ENCODE data around the gene RUNX1. TPM values are rescaled to one million over a fixed set of nuclear protein-coding genes. Genes with fewer than 3 reads are reported as not detected.

RUNX1 gene
- total and polyA plus RNA-seq, 10 donors = 4.8 to 70.0 (median 43.6) TPM

DNA sequence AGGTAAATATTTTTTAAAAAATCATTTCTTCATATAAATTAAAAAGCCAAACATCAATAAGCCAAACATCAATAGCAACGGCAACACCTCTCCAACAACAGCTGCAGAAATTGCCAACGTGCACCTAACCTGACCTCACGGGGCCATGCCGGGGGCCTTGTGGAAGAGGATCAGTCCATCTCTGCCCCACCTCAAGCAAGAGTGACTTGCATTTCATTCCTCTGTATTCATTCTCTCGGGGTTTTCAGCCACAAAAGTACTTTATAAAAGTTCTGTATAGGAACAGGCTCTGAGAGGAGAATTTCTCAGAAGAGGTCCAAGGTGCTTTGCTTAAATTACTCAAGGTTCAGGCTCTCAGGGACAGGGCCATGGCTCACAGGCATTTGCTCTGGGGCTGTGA lies 100.9 kb downstream of the RUNX1 start:
- Histone ChIP-seq H3K4me1 (peaks cover 0 to 80% (median 17%) of the 10 kb centered on the region in 6 donors), H3K9me3 (no peaks in the 10 kb centered on the region), H3K36me3 (no peaks in the 10 kb centered on the region), H3K27me3 (replicated peaks in 1 of 7) (no peaks in the 10 kb centered on the region), H3K4me3 (no peak overlapping the region), H3K27ac (no peak overlapping the region)
- WGBS, 5 donors = 83 to 90% (median 87%) methylated on average over 5 of the region's 5 CpGs
- TF ChIP-seq POLR2AphosphoS5 (IDR thresholded peaks at IDR 0.05) (no peak), CTCF (IDR thresholded peaks at IDR 0.05 in 8 of 11, conservative IDR thresholded peaks at IDR 0.05 in 3 of 11) (no peak), POLR2A (IDR thresholded peaks at IDR 0.05) (no peak)
- intact Hi-C loops (cut with DNase I; ENCODE audit: low total_unique reads) = no loop called here
- DNase-seq = no peak

GRCh38 chr21:34946916-34947534 lies 102.1 kb downstream of the RUNX1 start:
- TF ChIP-seq POLR2AphosphoS5 (IDR thresholded peaks at IDR 0.05) (no peak), CTCF (IDR thresholded peaks at IDR 0.05 in 8 of 11, conservative IDR thresholded peaks at IDR 0.05 in 3 of 11) (no peak)
- DNase-seq = no peak
- no peaks in the 10 kb centered on the region for H3K27me3 ChIP-seq (replicated peaks in 1 of 7)
- no peak overlapping the region for H3K4me3 ChIP-seq
- WGBS, 5 donors = 77 to 95% (median 88%) methylated on average over 2 of the region's 2 CpGs
- intact Hi-C loops (cut with DNase I; ENCODE audit: low total_unique reads) = no loop called here
- peak overlapping the region in 3 of 8 donors; percentile 34 to 70 (median 53) for H3K27ac ChIP-seq
- peaks cover 0 to 82% (median 19%) of the 10 kb centered on the region in 6 donors for H3K4me1 ChIP-seq
- no peaks in the 10 kb centered on the region for H3K9me3 ChIP-seq
- H3K36me3 ChIP-seq = no peaks in the 10 kb centered on the region

GRCh38 chr21:34946385-34946840 lies 102.7 kb downstream of the RUNX1 start:
- no peak for DNase-seq
- H3K4me3 ChIP-seq = no peak overlapping the region
- peaks cover 0 to 83% (median 19%) of the 10 kb centered on the region in 6 donors for H3K4me1 ChIP-seq
- 20 to 55% (median 27%) methylated on average over 1 of the region's 1 CpG for WGBS, 5 donors
- H3K36me3 ChIP-seq = no peaks in the 10 kb centered on the region
- H3K27ac ChIP-seq = peak overlapping the region in 4 of 8 donors; percentile 6 to 70 (median 44)
- TF ChIP-seq POLR2AphosphoS5 (IDR thresholded peaks at IDR 0.05) (no peak), CTCF (IDR thresholded peaks at IDR 0.05 in 8 of 11, conservative IDR thresholded peaks at IDR 0.05 in 3 of 11) (no peak), POLR2A (IDR thresholded peaks at IDR 0.05) (no peak)
- intact Hi-C loops (cut with DNase I; ENCODE audit: low total_unique reads) = no loop called here
- H3K9me3 ChIP-seq = no peaks in the 10 kb centered on the region
- H3K27me3 ChIP-seq (replicated peaks in 1 of 7) = no peaks in the 10 kb centered on the region

GRCh38 chr21:34945288-34945687 lies 103.8 kb downstream of the RUNX1 start:
- TF ChIP-seq POLR2AphosphoS5 (IDR thresholded peaks at IDR 0.05) (no peak), CTCF (IDR thresholded peaks at IDR 0.05 in 8 of 11, conservative IDR thresholded peaks at IDR 0.05 in 3 of 11) (no peak), POLR2A (IDR thresholded peaks at IDR 0.05) (no peak)
- intact Hi-C loops (cut with DNase I; ENCODE audit: low total_unique reads) = no loop called here
- H3K4me3 ChIP-seq = no peak overlapping the region
- H3K27ac ChIP-seq = no peak overlapping the region
- H3K4me1 ChIP-seq = peaks cover 0 to 79% (median 19%) of the 10 kb centered on the region in 6 donors
- H3K9me3 ChIP-seq = no peaks in the 10 kb centered on the region
- H3K36me3 ChIP-seq = no peaks in the 10 kb centered on the region
- no peaks in the 10 kb centered on the region for H3K27me3 ChIP-seq (replicated peaks in 1 of 7)
- WGBS, 5 donors = 81 to 92% (median 86%) methylated on average over 3 of the region's 3 CpGs
- DNase-seq = no peak

All from spleen (tissue), 11 donors.